H9 (cell line): ENCODE results near the gene SORCS2. TPM values are rescaled to one million over a fixed set of nuclear protein-coding genes. Genes with fewer than 3 reads are reported as not detected.

Source experiments
- DNase-seq: peaks from one replicate; pipeline ENCODE4 v3.0.0-alpha.2; 2017
- H2AFZ ChIP-seq: one replicate; pipeline ENCODE4 v1.6.1; 2013; ENCODE audit warnings: mild to moderate bottlenecking, low read length, control low read depth, moderate library complexity
- H2AK5ac ChIP-seq: 2 replicates; pipeline ENCODE4 v1.6.1; 2013; ENCODE audit warnings: low read length, control low read depth, mixed read lengths; ENCODE audit not compliant: insufficient read length
- H2BK120ac ChIP-seq: one replicate; pipeline ENCODE4 v1.6.1; 2013; ENCODE audit warnings: low read depth, mild to moderate bottlenecking, low read length, control low read depth, inconsistent platforms; ENCODE audit not compliant: poor library complexity, severe bottlenecking
- H2BK12ac ChIP-seq: 2 replicates; pipeline ENCODE4 v1.6.1; 2013; ENCODE audit warnings: low read length, control low read depth, mixed read lengths, low read depth; ENCODE audit not compliant: insufficient read length
- H2BK15ac ChIP-seq: 2 replicates; pipeline ENCODE4 v1.6.1; 2013; ENCODE audit warnings: low read depth, low read length, control low read depth
- H2BK20ac ChIP-seq: one replicate; pipeline ENCODE4 v1.6.1; 2013; ENCODE audit warnings: low read depth, mild to moderate bottlenecking, low read length, control low read depth, inconsistent platforms; ENCODE audit not compliant: poor library complexity, severe bottlenecking
- H2BK5ac ChIP-seq: 2 replicates; pipeline ENCODE4 v1.6.1; 2013; ENCODE audit warnings: low read length, control low read depth, mixed read lengths; ENCODE audit not compliant: insufficient read length
- H3K14ac ChIP-seq: 2 replicates; pipeline ENCODE4 v1.6.1; 2013; ENCODE audit warnings: low read length, control low read depth; ENCODE audit not compliant: insufficient read depth
- H3K18ac ChIP-seq: 2 replicates; pipeline ENCODE4 v1.6.1; 2013; ENCODE audit warnings: low read depth, mild to moderate bottlenecking, mixed read lengths, low read length, control low read depth; ENCODE audit not compliant: insufficient read length
- H3K23ac ChIP-seq: 2 replicates; pipeline ENCODE4 v1.6.1; 2013; ENCODE audit warnings: low read length, control low read depth, mixed read lengths, low read depth; ENCODE audit not compliant: insufficient read length
- H3K23me2 ChIP-seq: 2 replicates; pipeline ENCODE4 v1.6.1; 2013; ENCODE audit warnings: low read depth, mild to moderate bottlenecking, mixed read lengths, low read length, control low read depth; ENCODE audit not compliant: insufficient read length, poor library complexity, severe bottlenecking
- H3K27ac ChIP-seq: 2 replicates; pipeline ENCODE4 v1.5.1; 2013; ENCODE audit warnings: low read length, control low read depth, mixed read lengths, low read depth; ENCODE audit not compliant: insufficient read length
- H3K27me3 ChIP-seq: 2 replicates; pipeline ENCODE4 v1.6.1; 2013; ENCODE audit warnings: low read length, control low read depth, inconsistent platforms; ENCODE audit not compliant: insufficient read depth
- H3K4ac ChIP-seq: 2 replicates; pipeline ENCODE4 v1.6.1; 2013; ENCODE audit warnings: low read depth, mild to moderate bottlenecking, control low read depth, inconsistent platforms, low read length, moderate library complexity
- H3K4me1 ChIP-seq: 2 replicates; pipeline ENCODE4 v1.6.1; 2013; ENCODE audit warnings: low read length, control low read depth, inconsistent platforms; ENCODE audit not compliant: insufficient read depth
- H3K4me2 ChIP-seq: 2 replicates; pipeline ENCODE4 v1.6.1; 2013; ENCODE audit warnings: low read length, control low read depth, mixed read lengths; ENCODE audit not compliant: insufficient read length, insufficient read depth
- H3K56ac ChIP-seq: 2 replicates; pipeline ENCODE4 v1.6.1; 2013; ENCODE audit warnings: low read depth, mild to moderate bottlenecking, mixed read lengths, low read length, control low read depth; ENCODE audit not compliant: insufficient read length
- H3K79me1 ChIP-seq: 2 replicates; pipeline ENCODE4 v1.6.1; 2013; ENCODE audit warnings: low read depth, mild to moderate bottlenecking, moderate library complexity, low read length, control low read depth, inconsistent platforms; ENCODE audit not compliant: insufficient read depth, poor library complexity, severe bottlenecking
- H3K79me2 ChIP-seq: 2 replicates; pipeline ENCODE4 v1.6.1; 2013; ENCODE audit warnings: low read length, control low read depth, inconsistent platforms; ENCODE audit not compliant: insufficient read depth
- H3K9ac ChIP-seq: 2 replicates; pipeline ENCODE4 v1.6.1; 2013; ENCODE audit warnings: low read length, control low read depth, mixed read lengths; ENCODE audit not compliant: insufficient read length; ENCODE audit errors: extremely low read depth
- H3K9me3 ChIP-seq: one replicate; pipeline ENCODE4 v1.6.1; 2013; ENCODE audit warnings: low read depth, low read length, inconsistent platforms; ENCODE audit not compliant: control insufficient read depth
- H3T11ph ChIP-seq: one replicate; pipeline ENCODE4 v1.6.1; 2013; ENCODE audit warnings: mild to moderate bottlenecking, low read length, control low read depth, inconsistent platforms
- H4K20me1 ChIP-seq: one replicate; pipeline ENCODE4 v1.6.1; 2013; ENCODE audit not compliant: control insufficient read depth, insufficient read length, insufficient read depth
- H4K5ac ChIP-seq: 2 replicates; pipeline ENCODE4 v1.6.1; 2013; ENCODE audit warnings: low read depth, mild to moderate bottlenecking, mixed read lengths, low read length, control low read depth; ENCODE audit not compliant: insufficient read length
- H4K8ac ChIP-seq: replicated peaks from 2 replicates; pipeline ENCODE4 v1.6.1; 2013; ENCODE audit warnings: low read length, control low read depth, mixed read lengths, low read depth; ENCODE audit not compliant: insufficient read length
- H4K91ac ChIP-seq: 2 replicates; pipeline ENCODE4 v1.6.1; 2013; ENCODE audit warnings: low read depth, mild to moderate bottlenecking, moderate library complexity, mixed read lengths, low read length, control low read depth; ENCODE audit not compliant: insufficient read length
- H3K27ac Mint-ChIP-seq, 3 experiments: 2 replicates in 2 of 3; 3 replicates in 1 of 3; pipeline ENCODE4 v1.8.0; 2020 to 2021; ENCODE audit warnings: mixed read lengths in 3 of 3, mild to moderate bottlenecking in 1 of 3, moderate library complexity in 1 of 3
- H3K27me3 Mint-ChIP-seq: 2 replicates; pipeline ENCODE4 v1.8.0; 2021; ENCODE audit warnings: low read depth, mild to moderate bottlenecking, moderate library complexity, mixed read lengths
- H3K36me3 Mint-ChIP-seq, 3 experiments: 2 replicates in 2 of 3; 3 replicates in 1 of 3; pipeline ENCODE4 v1.8.0; 2020 to 2021; ENCODE audit warnings: low read depth in 3 of 3, mixed read lengths in 3 of 3; ENCODE audit not compliant: insufficient read depth in 1 of 3
- H3K4me1 Mint-ChIP-seq, 2 experiments: 2 replicates each; pipeline ENCODE4 v1.8.0; 2020; ENCODE audit warnings: mixed read lengths in 2 of 2
- H3K4me3 Mint-ChIP-seq, 2 experiments: 2 replicates in 1 of 2; 3 replicates in 1 of 2; pipeline ENCODE4 v1.8.0; 2020 to 2021; ENCODE audit warnings: mild to moderate bottlenecking in 2 of 2, mixed read lengths in 2 of 2, moderate library complexity in 1 of 2
- H3K9me3 Mint-ChIP-seq, 2 experiments: 2 replicates in 1 of 2; 3 replicates in 1 of 2; pipeline ENCODE4 v1.8.0; 2020; ENCODE audit warnings: mild to moderate bottlenecking in 2 of 2, mixed read lengths in 2 of 2, moderate library complexity in 1 of 2
- CTCF ChIP-seq: fragments of 200-600 bp; sonication (generic); conservative IDR thresholded peaks from 3 replicates; pipeline ENCODE4 v1.8.0; 2021; ENCODE audit warnings: antibody characterized with exemption, mild to moderate bottlenecking
- WGBS: extraction: QIAGEN DNeasy Blood & Tissue Kit; methylation state at CpG from one replicate; pipeline ENCODE4 v1.1.7; 2013; ENCODE audit warnings: missing lambda C conversion rate, low lambda C conversion rate, mixed read lengths; ENCODE audit not compliant: insufficient read length; ENCODE audit errors: extremely low coverage; 5-methylcytosine and 5-hydroxymethylcytosine counted together
- total RNA-seq: library from RNA; stranded (reverse); gene quantifications from 2 replicates; pipeline ENCODE4 v1.2.1, GENCODE V29; 2021

The SORCS2 gene
- total RNA-seq, 1 experiment from 2014 or later = 0.57 TPM

- no peak overlapping the region for H3K56ac ChIP-seq
- H2BK5ac ChIP-seq = no peak overlapping the region
- no peak overlapping the region for H2AK5ac ChIP-seq
- no peaks in the 10 kb centered on the region; a peak in 2 of 5 replicates for H3K9me3 Mint-ChIP-seq
- H2BK15ac ChIP-seq = no peak overlapping the region
- H3K9ac ChIP-seq = no peak overlapping the region
- H4K20me1 ChIP-seq = no peaks in the 10 kb centered on the region
- no peak overlapping the region for H2BK20ac ChIP-seq
- no peaks in the 10 kb centered on the region for H3K9me3 ChIP-seq
- H4K5ac ChIP-seq = no peak overlapping the region
- H2BK120ac ChIP-seq = no peak overlapping the region
- H3K4me1 Mint-ChIP-seq = peaks cover 2 to 9% of the 10 kb centered on the region in 2 experiments; a peak in 2 of 4 replicates
- H3K27ac ChIP-seq = no peak overlapping the region
- H4K8ac ChIP-seq = no peak overlapping the region
- no peaks in the 10 kb centered on the region for H3K79me2 ChIP-seq
- H3K27me3 ChIP-seq = no peaks in the 10 kb centered on the region
- no peaks in the 10 kb centered on the region; a peak in 1 of 7 replicates for H3K36me3 Mint-ChIP-seq
- TF ChIP-seq CTCF = no peak
- H3K4me3 Mint-ChIP-seq = no peak overlapping the region
- no peak overlapping the region for H3K27ac Mint-ChIP-seq
- no peak overlapping the region for H3K4me2 ChIP-seq
- H3K23me2 ChIP-seq = no peaks in the 10 kb centered on the region
- no peak overlapping the region for H3K14ac ChIP-seq
- WGBS = no CpG with 5 or more reads among the region's 11 CpGs
- H3K79me1 ChIP-seq = no peaks in the 10 kb centered on the region
- no peak overlapping the region for H3K18ac ChIP-seq
- DNase-seq = no peak
- no peak overlapping the region for H3K4ac ChIP-seq
- H2BK12ac ChIP-seq = no peak overlapping the region
- no peak overlapping the region for H2AFZ ChIP-seq
- no peak overlapping the region for H3K23ac ChIP-seq
- H3K27me3 Mint-ChIP-seq = peaks cover 6% of the 10 kb centered on the region
- H3K4me1 ChIP-seq = no peaks in the 10 kb centered on the region
- no peak overlapping the region for H4K91ac ChIP-seq
- H3T11ph ChIP-seq = no peak overlapping the region
Measured at GRCh38 chr4:7710126-7710525, 517.8 kb downstream of the SORCS2 start.
